ENCODE data around the gene OR52I2. TPM values are rescaled to one million over a fixed set of nuclear protein-coding genes. Genes with fewer than 3 reads are reported as not detected.

Gene OR52I2
- total RNA-seq, 1 experiment from 2014 or later: not detected

DNA sequence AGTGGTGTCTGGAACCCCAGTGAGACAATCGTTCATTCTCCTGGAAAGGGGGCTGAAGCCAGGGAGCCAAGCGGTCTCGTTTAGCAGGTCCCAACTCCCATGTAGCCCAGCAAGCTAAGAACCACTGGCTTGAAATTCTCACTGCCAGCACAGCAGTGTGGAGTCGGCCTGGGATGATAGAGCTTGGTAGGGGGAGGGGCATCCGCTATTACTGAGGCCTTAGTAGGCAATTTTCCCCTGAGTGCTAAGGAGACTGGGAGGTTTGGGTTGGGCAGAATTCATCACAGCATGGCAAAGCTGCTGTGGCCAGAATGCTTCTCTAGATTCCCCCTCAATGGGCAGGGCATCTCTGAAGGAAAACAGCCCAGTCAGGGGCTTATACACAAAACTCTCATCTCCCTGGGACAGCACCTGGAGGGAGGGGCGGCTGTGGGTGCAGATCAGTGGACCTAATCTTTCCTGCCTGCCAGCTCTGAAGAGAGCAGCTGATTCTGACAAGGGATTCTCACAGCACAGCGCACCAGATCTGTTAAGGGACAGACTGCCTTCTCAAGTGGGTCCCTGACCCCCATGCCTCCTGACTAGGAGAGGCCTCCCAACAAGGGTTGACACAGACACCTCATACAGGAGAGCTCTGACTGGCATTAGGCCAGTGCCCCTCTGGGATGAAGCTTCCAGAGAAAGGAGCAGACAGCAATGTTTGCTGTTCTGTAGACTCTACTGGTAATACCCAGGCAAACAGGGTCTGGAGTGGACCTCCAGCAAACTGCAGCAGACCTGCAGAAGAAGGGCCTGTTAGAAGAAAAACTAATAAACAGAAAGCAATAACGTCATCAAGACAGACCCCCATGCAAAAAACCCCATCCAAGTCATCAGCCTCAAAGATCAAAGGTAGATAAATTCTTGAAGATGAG lies 21.8 kb upstream of the OR52I2 start:
- in situ Hi-C loops (cut with HindIII; ENCODE audit: low pct_unique_long_range_greater_than_20kb, low sequenced_read_pairs): no loop called here
- TF ChIP-seq, protein P1, sequence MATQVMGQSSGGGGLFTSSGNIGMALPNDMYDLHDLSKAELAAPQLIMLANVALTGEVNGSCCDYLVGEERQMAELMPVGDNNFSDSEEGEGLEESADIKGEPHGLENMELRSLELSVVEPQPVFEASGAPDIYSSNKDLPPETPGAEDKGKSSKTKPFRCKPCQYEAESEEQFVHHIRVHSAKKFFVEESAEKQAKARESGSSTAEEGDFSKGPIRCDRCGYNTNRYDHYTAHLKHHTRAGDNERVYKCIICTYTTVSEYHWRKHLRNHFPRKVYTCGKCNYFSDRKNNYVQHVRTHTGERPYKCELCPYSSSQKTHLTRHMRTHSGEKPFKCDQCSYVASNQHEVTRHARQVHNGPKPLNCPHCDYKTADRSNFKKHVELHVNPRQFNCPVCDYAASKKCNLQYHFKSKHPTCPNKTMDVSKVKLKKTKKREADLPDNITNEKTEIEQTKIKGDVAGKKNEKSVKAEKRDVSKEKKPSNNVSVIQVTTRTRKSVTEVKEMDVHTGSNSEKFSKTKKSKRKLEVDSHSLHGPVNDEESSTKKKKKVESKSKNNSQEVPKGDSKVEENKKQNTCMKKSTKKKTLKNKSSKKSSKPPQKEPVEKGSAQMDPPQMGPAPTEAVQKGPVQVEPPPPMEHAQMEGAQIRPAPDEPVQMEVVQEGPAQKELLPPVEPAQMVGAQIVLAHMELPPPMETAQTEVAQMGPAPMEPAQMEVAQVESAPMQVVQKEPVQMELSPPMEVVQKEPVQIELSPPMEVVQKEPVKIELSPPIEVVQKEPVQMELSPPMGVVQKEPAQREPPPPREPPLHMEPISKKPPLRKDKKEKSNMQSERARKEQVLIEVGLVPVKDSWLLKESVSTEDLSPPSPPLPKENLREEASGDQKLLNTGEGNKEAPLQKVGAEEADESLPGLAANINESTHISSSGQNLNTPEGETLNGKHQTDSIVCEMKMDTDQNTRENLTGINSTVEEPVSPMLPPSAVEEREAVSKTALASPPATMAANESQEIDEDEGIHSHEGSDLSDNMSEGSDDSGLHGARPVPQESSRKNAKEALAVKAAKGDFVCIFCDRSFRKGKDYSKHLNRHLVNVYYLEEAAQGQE (IDR thresholded peaks at IDR 0.05; ENCODE audit: insufficient read depth in 1 of 2, low read depth in 2 of 2, low read length in 1 of 2): no peak
- TF ChIP-seq CTCF (IDR thresholded peaks at IDR 0.05) (no peak), TCF7L2 (IDR thresholded peaks at IDR 0.05; ENCODE audit: low read depth, low read length) (no peak), SIN3A (IDR thresholded peaks at IDR 0.05; ENCODE audit: borderline replicate concordance, insufficient read depth, low read depth, low read length) (no peak), POLR2AphosphoS5 (IDR thresholded peaks at IDR 0.05; ENCODE audit: low read depth, low read length) (no peak)
- H3K4me1 ChIP-seq (ENCODE audit: control insufficient read depth, insufficient read depth, low read length): no peaks in the 10 kb centered on the region
- ChIA-PET CTCF (no interaction called here), POLR2A (no interaction called here)
- intact Hi-C loops (cut with micrococcal nuclease; ENCODE audit: unreplicated experiment): no loop called here
- H3K4me3 ChIP-seq (ENCODE audit: low read depth in 2 of 2, low read length in 2 of 2): no peak overlapping the region
- ATAC-seq (no peak), DNase-seq (ENCODE audit: low read depth, low spot score) (no peak)
- no peak overlapping the region for H3K27ac ChIP-seq (ENCODE audit: low read length)
- H3K27me3 ChIP-seq (ENCODE audit: control insufficient read depth, insufficient read depth, low read length): peaks cover 6% of the 10 kb centered on the region; the same call in 1 of the 2 replicates
- no TSS peak for BruUV-seq (replicated peaks)
- H3K9me3 ChIP-seq (ENCODE audit: control insufficient read depth, insufficient read depth, low read depth, low read length): no peaks in the 10 kb centered on the region
- H3K36me3 ChIP-seq (ENCODE audit: control insufficient read depth, insufficient read depth, low read length): no peaks in the 10 kb centered on the region

- H3K36me3 ChIP-seq (ENCODE audit: control insufficient read depth, insufficient read depth, low read length): no peaks in the 10 kb centered on the region
- H3K9me3 ChIP-seq (ENCODE audit: control insufficient read depth, insufficient read depth, low read depth, low read length): no peaks in the 10 kb centered on the region
- no peak overlapping the region for H3K27ac ChIP-seq (ENCODE audit: low read length)
- intact Hi-C loops (cut with micrococcal nuclease; ENCODE audit: unreplicated experiment): no loop called here
- H3K27me3 ChIP-seq (ENCODE audit: control insufficient read depth, insufficient read depth, low read length): peaks cover 3% of the 10 kb centered on the region; the same call in 1 of the 2 replicates
- H3K4me1 ChIP-seq (ENCODE audit: control insufficient read depth, insufficient read depth, low read length): no peaks in the 10 kb centered on the region
- POLR2A ChIA-PET: no interaction called here
- ATAC-seq (no peak), DNase-seq (ENCODE audit: low read depth, low spot score) (no peak)
- CTCF ChIA-PET: no interaction called here
- in situ Hi-C loops (cut with HindIII; ENCODE audit: low pct_unique_long_range_greater_than_20kb, low sequenced_read_pairs): no loop called here
- H3K4me3 ChIP-seq (ENCODE audit: low read depth in 2 of 2, low read length in 2 of 2): no peak overlapping the region
- TF ChIP-seq SIN3A (IDR thresholded peaks at IDR 0.05; ENCODE audit: borderline replicate concordance, insufficient read depth, low read depth, low read length) (no peak), TCF7L2 (IDR thresholded peaks at IDR 0.05; ENCODE audit: low read depth, low read length) (no peak), POLR2AphosphoS5 (IDR thresholded peaks at IDR 0.05; ENCODE audit: low read depth, low read length) (no peak), CTCF (IDR thresholded peaks at IDR 0.05) (no peak)
- TF ChIP-seq, protein P1 (IDR thresholded peaks at IDR 0.05; ENCODE audit: insufficient read depth in 1 of 2, low read depth in 2 of 2, low read length in 1 of 2): no peak
- BruUV-seq (replicated peaks): no TSS peak
These were observed 21.1 kb upstream of the OR52I2 start for GRCh38 chr11:4560467-4560866.

Data from Panc1 (cell line).